ENCODE measurements around the gene TSPAN10.
"Not testable (repeated sequence)": the region's sequence is repeated elsewhere in the genome, so short reads cannot be mapped to it uniquely, and the experiment has no call there.

Gene TSPAN10

GRCh38 chr17:81673561-81674258 lies 36.7 kb downstream of the TSPAN10 start:
- no peak for TF ChIP-seq CTCF (IDR thresholded peaks at IDR 0.05; ENCODE audit: insufficient read depth, low read length, poor library complexity, severe bottlenecking)
- no peak for DNase-seq (ENCODE audit: extremely low read depth, insufficient read length)
- no peaks in the 10 kb centered on the region for H3K27me3 ChIP-seq (replicated peaks; ENCODE audit: control insufficient read depth, insufficient read depth, low read length)
- H3K4me3 ChIP-seq (replicated peaks; ENCODE audit: low read depth, low read length) = no peak overlapping the region
- H3K36me3 ChIP-seq (ENCODE audit: control insufficient read depth, insufficient read depth, low read length) = peaks cover 33% of the 10 kb centered on the region

- DNase-seq (ENCODE audit: extremely low read depth, insufficient read length); H3K4me3 ChIP-seq (replicated peaks; ENCODE audit: low read depth, low read length); H3K27me3 ChIP-seq (replicated peaks; ENCODE audit: control insufficient read depth, insufficient read depth, low read length): not testable (repeated sequence)
- TF ChIP-seq CTCF (IDR thresholded peaks at IDR 0.05; ENCODE audit: insufficient read depth, low read length, poor library complexity, severe bottlenecking) = peak; percentile 44
- peaks cover 25% of the 10 kb centered on the region for H3K36me3 ChIP-seq (ENCODE audit: control insufficient read depth, insufficient read depth, low read length)
Observed at GRCh38 chr17:81675515-81676221, 38.7 kb downstream of the TSPAN10 start.

DNA sequence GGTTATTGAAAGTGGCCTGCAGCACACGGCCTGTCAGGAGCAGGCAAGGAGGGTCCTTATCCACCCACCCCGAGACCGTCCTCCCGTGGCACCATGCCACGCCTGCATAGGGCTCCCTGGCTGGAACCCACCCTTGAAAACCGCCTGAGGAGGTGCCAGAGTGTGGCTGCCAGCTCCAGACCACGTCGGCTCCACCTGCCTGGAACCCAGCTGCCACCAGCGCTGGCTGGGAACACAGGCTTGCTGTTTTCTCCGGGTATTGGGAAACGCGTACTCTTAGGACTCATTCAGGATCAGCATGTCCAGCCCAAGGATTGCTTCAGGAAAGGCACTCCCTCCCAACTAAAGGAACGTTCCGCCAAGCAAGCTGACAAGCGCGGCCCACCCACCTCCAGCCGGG lies 39.9 kb downstream of the TSPAN10 start:
- Histone ChIP-seq H3K27me3 (replicated peaks; ENCODE audit: control insufficient read depth, insufficient read depth, low read length) (no peaks in the 10 kb centered on the region), H3K4me3 (replicated peaks; ENCODE audit: low read depth, low read length) (no peak overlapping the region), H3K36me3 (ENCODE audit: control insufficient read depth, insufficient read depth, low read length) (peaks cover 18% of the 10 kb centered on the region)
- TF ChIP-seq CTCF (IDR thresholded peaks at IDR 0.05; ENCODE audit: insufficient read depth, low read length, poor library complexity, severe bottlenecking) = no peak
- no peak for DNase-seq (ENCODE audit: extremely low read depth, insufficient read length)

DNA sequence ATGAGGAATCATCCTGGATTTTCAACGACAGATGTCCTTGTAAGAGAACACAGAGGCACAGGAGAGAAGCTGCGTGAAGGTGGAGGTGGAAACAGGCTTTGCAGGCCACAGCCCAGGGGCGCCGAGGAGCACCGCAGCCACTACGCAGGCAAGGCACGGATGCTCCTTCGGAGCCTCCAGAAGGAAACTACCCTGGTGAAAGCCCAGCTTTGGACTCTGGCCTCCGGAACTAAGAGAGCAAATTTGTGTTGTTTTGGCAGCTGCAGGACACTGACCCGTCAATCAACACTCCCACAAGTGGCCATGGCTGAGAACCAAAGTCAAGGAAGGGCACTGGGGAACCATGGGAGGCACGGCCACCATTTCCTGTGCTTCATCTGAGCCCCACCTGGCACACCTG lies 43.2 kb downstream of the TSPAN10 start:
- H3K36me3 ChIP-seq (ENCODE audit: control insufficient read depth, insufficient read depth, low read length) = no peaks in the 10 kb centered on the region; the same call in 1 of the 2 replicates
- no peak for TF ChIP-seq CTCF (IDR thresholded peaks at IDR 0.05; ENCODE audit: insufficient read depth, low read length, poor library complexity, severe bottlenecking)
- DNase-seq (ENCODE audit: extremely low read depth, insufficient read length) = no peak
- H3K27me3 ChIP-seq (replicated peaks; ENCODE audit: control insufficient read depth, insufficient read depth, low read length) = no peaks in the 10 kb centered on the region
- no peak overlapping the region for H3K4me3 ChIP-seq (replicated peaks; ENCODE audit: low read depth, low read length)

DNA sequence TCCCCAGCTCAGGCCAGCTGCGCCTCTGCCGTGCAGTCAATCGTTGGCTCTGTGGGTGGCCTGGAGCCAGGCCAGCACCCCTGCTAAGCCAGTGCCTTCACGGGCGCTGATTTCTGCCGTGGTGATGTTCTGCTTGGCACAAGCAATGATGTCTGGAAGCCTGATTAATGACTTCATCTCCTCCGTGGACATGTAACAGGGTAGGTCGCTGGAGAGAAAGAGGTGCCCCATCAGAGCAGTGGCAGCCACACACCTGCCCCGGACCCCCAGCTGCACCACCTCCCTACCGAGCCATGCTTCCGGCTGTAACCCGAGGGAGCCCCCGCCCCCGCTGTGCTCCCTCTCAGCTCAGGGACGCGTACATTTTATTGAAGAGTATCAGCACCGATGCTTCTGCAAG lies 44.7 kb downstream of the TSPAN10 start:
- no peak for DNase-seq (ENCODE audit: extremely low read depth, insufficient read length)
- no peak overlapping the region for H3K4me3 ChIP-seq (replicated peaks; ENCODE audit: low read depth, low read length)
- no peaks in the 10 kb centered on the region for H3K27me3 ChIP-seq (replicated peaks; ENCODE audit: control insufficient read depth, insufficient read depth, low read length)
- peaks cover 12% of the 10 kb centered on the region for H3K36me3 ChIP-seq (ENCODE audit: control insufficient read depth, insufficient read depth, low read length)
- no peak for TF ChIP-seq CTCF (IDR thresholded peaks at IDR 0.05; ENCODE audit: insufficient read depth, low read length, poor library complexity, severe bottlenecking)
